HepG2 (cell line): ENCODE measurements around the gene NME4. TPM values are rescaled to one million over a fixed set of nuclear protein-coding genes. Genes with fewer than 3 reads are reported as not detected.

ENCODE experiments used
- ATF4 ChIP-seq, 2 experiments: fragments of 450-650 bp in 1 of 2; sonication (generic) in 1 of 2; formaldehyde crosslinking; IDR thresholded peaks; 2 replicates each; pipeline versions ENCODE4 v1.5.0 to v1.8.0; 2020 to 2022; ENCODE audit warnings: mild to moderate bottlenecking in 1 of 2, missing genetic modification reagents in 1 of 2
- CBX2 ChIP-seq, 2 experiments: fragments of 200-600 bp in 1 of 2; sonication (generic); formaldehyde crosslinking in 1 of 2; IDR thresholded peaks; 2 replicates each; pipeline versions ENCODE4 v1.7.0 to v1.8.1; 2018 to 2022; ENCODE audit warnings: low read depth in 2 of 2, low read length in 1 of 2, mild to moderate bottlenecking in 1 of 2, missing genetic modification reagents in 1 of 2
- GPBP1L1 ChIP-seq: sonication (generic); formaldehyde crosslinking; IDR thresholded peaks from 2 replicates; pipeline ENCODE4 v1.5.0; 2020; ENCODE audit warnings: mild to moderate bottlenecking, missing genetic modification reagents
- ISX ChIP-seq: sonication (generic); formaldehyde crosslinking; conservative IDR thresholded peaks from 2 replicates; pipeline ENCODE4 v1.5.0; 2020; ENCODE audit warnings: missing genetic modification reagents
- NKX3-1 ChIP-seq: sonication (generic); formaldehyde crosslinking; IDR thresholded peaks from 2 replicates; pipeline ENCODE4 v1.5.0; 2020; ENCODE audit warnings: missing genetic modification reagents
- PAX8 ChIP-seq: sonication (generic); formaldehyde crosslinking; IDR thresholded peaks from 2 replicates; pipeline ENCODE4 v1.8.0; 2022; ENCODE audit warnings: mild to moderate bottlenecking, missing genetic modification reagents, borderline replicate concordance
- PHF8 ChIP-seq: sonication (generic); formaldehyde crosslinking; IDR thresholded peaks from 2 replicates; pipeline ENCODE4 v1.5.0; 2020; ENCODE audit warnings: missing genetic modification reagents
- RFX5 ChIP-seq: IDR thresholded peaks from 2 replicates; pipeline ENCODE4 v1.6.1; 2011; ENCODE audit warnings: low read depth, low read length, improper control_type of control experiment
- SALL2 ChIP-seq: sonication (generic); formaldehyde crosslinking; IDR thresholded peaks from 2 replicates; pipeline ENCODE4 v1.8.1; 2023; ENCODE audit warnings: mild to moderate bottlenecking, missing genetic modification reagents, inconsistent platforms
- TAF15 ChIP-seq: fragments of 200-400 bp; formaldehyde crosslinking; IDR thresholded peaks from one replicate; pipeline ENCODE4 v1.6.1; 2018; ENCODE audit warnings: mild to moderate bottlenecking, low read depth, low read length; ENCODE audit not compliant: poor library complexity, severe bottlenecking
- TCF12 ChIP-seq, 2 experiments: fragments of 450-650 bp in 1 of 2; sonication (generic) in 1 of 2; formaldehyde crosslinking in 1 of 2; IDR thresholded peaks; 2 replicates each; pipeline versions ENCODE4 v1.6.1 to v1.8.0; 2017 to 2022; ENCODE audit warnings: antibody characterized with exemption in 1 of 2, mild to moderate bottlenecking in 1 of 2, missing genetic modification reagents in 1 of 2, moderate library complexity in 1 of 2
- ZNF383 ChIP-seq: sonication (generic); formaldehyde crosslinking; IDR thresholded peaks from 2 replicates; pipeline ENCODE4 v1.4.0; 2020; ENCODE audit warnings: missing genetic modification reagents, mild to moderate bottlenecking, borderline replicate concordance
- ZNF460 ChIP-seq: sonication (generic); formaldehyde crosslinking; IDR thresholded peaks from 2 replicates; pipeline ENCODE4 v1.5.1; 2020; ENCODE audit warnings: missing genetic modification reagents, mild to moderate bottlenecking, borderline replicate concordance
- ZNF605 ChIP-seq: sonication (generic); formaldehyde crosslinking; IDR thresholded peaks from 2 replicates; pipeline ENCODE4 v1.8.0; 2022; ENCODE audit warnings: mild to moderate bottlenecking, missing genetic modification reagents
- ZNF800 ChIP-seq: sonication (generic); formaldehyde crosslinking; IDR thresholded peaks from 2 replicates; pipeline ENCODE4 v1.4.0; 2020; ENCODE audit warnings: missing genetic modification reagents
- ZNF850 ChIP-seq: sonication (generic); formaldehyde crosslinking; conservative IDR thresholded peaks from 2 replicates; pipeline ENCODE4 v1.9.0; 2021; ENCODE audit warnings: mild to moderate bottlenecking, missing genetic modification reagents
- polyA plus RNA-seq, 8 experiments: library from polyadenylated mRNA; depleted of rRNA in 3 of 8; stranded (reverse) in 7 of 8; unstranded in 1 of 8; fragments of >200 nt; fragmentation: Illumina TruSeq in 4 of 8; extraction: Trizol in 4 of 8; gene quantifications; 2 replicates each; pipeline versions ENCODE4 v1.2.1 to v1.2.3, GENCODE V29; 2011 to 2016; ENCODE audit warnings: low read depth in 4 of 8, missing spikeins in 1 of 8, mixed read lengths in 1 of 8; ENCODE audit not compliant: insufficient read depth in 1 of 8
- total RNA-seq, 5 experiments: library from RNA; depleted of rRNA; stranded (reverse); fragments of >200 nt; fragmentation: Illumina TruSeq; extraction: Trizol; gene quantifications; 2 replicates each; pipeline ENCODE4 v1.2.3, GENCODE V29; 2016; ENCODE audit warnings: low read depth in 1 of 5
- TF ChIP-seq, protein P1 (sequence below): sonication (generic); formaldehyde crosslinking; IDR thresholded peaks from 2 replicates; pipeline ENCODE4 v1.4.0; 2020; ENCODE audit warnings: missing genetic modification reagents, borderline replicate concordance
- TF ChIP-seq, protein P2 (sequence below): sonication (generic); formaldehyde crosslinking; IDR thresholded peaks from 2 replicates; pipeline ENCODE4 v1.8.0; 2022; ENCODE audit warnings: missing genetic modification reagents, mild to moderate bottlenecking, borderline replicate concordance

NME4 gene
- total and polyA plus RNA-seq, 2 of the 13 experiments (the other 11 are each of a cell fraction or from before 2014, with no cell fraction given): 121 to 263 TPM

DNA sequence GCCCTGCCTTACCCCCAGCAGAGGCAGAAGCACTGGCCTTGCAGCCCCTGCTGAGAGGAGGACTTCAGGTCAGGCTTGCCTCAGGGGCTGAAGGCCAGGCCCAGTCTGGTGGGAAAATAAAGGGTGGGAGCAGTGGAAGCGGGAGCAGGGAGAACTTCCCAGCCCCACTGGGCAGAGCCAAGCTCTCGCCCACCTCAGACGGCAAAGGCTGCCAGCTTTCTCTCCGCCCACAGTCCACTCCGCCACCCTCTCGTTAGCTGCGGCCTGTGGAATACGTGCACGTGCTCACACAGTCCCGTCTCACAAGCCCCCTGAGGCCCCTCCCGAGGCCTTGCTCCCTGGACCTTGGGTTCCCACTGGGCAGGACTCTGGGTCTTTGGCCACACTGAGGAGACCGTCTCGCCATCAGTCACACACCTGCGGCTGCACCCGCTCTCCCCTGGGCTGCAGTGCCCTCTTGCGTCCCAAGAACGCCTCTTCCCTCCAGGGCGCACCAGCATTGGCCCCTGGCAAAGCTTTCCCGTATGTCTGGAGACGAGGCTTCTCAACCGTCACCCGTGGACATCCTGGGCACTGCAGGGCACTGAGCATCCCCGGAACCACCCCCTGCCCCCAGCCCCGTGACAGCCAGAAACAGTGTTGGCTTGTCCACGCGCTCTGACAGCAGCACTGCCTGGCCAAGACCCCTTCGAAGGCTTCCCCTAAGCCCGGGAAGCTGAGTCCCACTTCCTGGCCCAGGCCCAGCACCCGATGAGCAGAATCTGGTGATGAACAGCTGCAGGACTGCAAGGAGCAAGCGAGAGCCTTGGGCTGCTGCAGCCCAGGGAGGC lies 34.9 kb upstream of the NME4 start (continued):
- TF ChIP-seq CBX2 (IDR thresholded peaks at IDR 0.05; ENCODE audit: low read depth, low read length) (no peak), CBX2 (CRISPR knock-in tag; IDR thresholded peaks at IDR 0.05; ENCODE audit: low read depth) (peak; percentile 81; the same call in 1 of the 2 replicates), GPBP1L1 (CRISPR knock-in tag) (no peak), ZNF383 (CRISPR knock-in tag) (no peak), ATF4 (CRISPR knock-in tag; IDR thresholded peaks at IDR 0.05) (no peak), TCF12 (IDR thresholded peaks at IDR 0.05) (no peak), TCF12 (CRISPR knock-in tag; IDR thresholded peaks at IDR 0.05) (peak; percentile 46; the same call in 1 of the 2 replicates), ZNF460 (CRISPR knock-in tag) (no peak), PHF8 (peak; percentile 34), ZNF800 (CRISPR knock-in tag) (peak; percentile 92), ISX (CRISPR knock-in tag) (no peak), RFX5 (no peak), ZNF850 (no peak), SALL2 (CRISPR knock-in tag) (no peak), ZNF605 (CRISPR knock-in tag) (0 out of 2 replicates have a peak, but pooled peaks have one; percentile 30), TAF15 (no peak), PAX8 (CRISPR knock-in tag) (peak; percentile 68; the same call in 1 of the 2 replicates), NKX3-1 (no peak)
- TF ChIP-seq, protein P1, sequence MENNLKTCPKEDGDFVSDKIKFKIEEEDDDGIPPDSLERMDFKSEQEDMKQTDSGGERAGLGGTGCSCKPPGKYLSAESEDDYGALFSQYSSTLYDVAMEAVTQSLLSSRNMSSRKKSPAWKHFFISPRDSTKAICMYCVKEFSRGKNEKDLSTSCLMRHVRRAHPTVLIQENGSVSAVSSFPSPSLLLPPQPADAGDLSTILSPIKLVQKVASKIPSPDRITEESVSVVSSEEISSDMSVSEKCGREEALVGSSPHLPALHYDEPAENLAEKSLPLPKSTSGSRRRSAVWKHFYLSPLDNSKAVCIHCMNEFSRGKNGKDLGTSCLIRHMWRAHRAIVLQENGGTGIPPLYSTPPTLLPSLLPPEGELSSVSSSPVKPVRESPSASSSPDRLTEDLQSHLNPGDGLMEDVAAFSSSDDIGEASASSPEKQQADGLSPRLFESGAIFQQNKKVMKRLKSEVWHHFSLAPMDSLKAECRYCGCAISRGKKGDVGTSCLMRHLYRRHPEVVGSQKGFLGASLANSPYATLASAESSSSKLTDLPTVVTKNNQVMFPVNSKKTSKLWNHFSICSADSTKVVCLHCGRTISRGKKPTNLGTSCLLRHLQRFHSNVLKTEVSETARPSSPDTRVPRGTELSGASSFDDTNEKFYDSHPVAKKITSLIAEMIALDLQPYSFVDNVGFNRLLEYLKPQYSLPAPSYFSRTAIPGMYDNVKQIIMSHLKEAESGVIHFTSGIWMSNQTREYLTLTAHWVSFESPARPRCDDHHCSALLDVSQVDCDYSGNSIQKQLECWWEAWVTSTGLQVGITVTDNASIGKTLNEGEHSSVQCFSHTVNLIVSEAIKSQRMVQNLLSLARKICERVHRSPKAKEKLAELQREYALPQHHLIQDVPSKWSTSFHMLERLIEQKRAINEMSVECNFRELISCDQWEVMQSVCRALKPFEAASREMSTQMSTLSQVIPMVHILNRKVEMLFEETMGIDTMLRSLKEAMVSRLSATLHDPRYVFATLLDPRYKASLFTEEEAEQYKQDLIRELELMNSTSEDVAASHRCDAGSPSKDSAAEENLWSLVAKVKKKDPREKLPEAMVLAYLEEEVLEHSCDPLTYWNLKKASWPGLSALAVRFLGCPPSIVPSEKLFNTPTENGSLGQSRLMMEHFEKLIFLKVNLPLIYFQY (CRISPR knock-in tag): no peak; the same call in 1 of the 2 replicates
- TF ChIP-seq, protein P2, sequence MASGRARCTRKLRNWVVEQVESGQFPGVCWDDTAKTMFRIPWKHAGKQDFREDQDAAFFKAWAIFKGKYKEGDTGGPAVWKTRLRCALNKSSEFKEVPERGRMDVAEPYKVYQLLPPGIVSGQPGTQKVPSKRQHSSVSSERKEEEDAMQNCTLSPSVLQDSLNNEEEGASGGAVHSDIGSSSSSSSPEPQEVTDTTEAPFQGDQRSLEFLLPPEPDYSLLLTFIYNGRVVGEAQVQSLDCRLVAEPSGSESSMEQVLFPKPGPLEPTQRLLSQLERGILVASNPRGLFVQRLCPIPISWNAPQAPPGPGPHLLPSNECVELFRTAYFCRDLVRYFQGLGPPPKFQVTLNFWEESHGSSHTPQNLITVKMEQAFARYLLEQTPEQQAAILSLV (CRISPR knock-in tag): no peak
